GM12865 (cell line): Measurements from ENCODE around the gene ADARB2.

Source experiments
- DNase-seq: peaks from one replicate; pipeline ENCODE4 v3.0.0; 2010; ENCODE audit warnings: low read depth
- H3K4me3 ChIP-seq: 2 replicates; pipeline ENCODE4 v1.5.1; 2011; ENCODE audit warnings: mild to moderate bottlenecking, low read depth, low read length, control low read depth
- CTCF ChIP-seq: IDR thresholded peaks from 2 replicates; pipeline ENCODE4 v1.5.1; 2011; ENCODE audit warnings: low read length, control low read depth, low read depth, inconsistent platforms; ENCODE audit not compliant: insufficient read depth; ENCODE audit errors: missing control alignments

Gene ADARB2

GRCh38 chr10:1299041-1299726, 438.1 kb downstream of the ADARB2 start:
- H3K4me3 ChIP-seq = no peak overlapping the region
- TF ChIP-seq CTCF = no peak
- DNase-seq = no peak

DNA sequence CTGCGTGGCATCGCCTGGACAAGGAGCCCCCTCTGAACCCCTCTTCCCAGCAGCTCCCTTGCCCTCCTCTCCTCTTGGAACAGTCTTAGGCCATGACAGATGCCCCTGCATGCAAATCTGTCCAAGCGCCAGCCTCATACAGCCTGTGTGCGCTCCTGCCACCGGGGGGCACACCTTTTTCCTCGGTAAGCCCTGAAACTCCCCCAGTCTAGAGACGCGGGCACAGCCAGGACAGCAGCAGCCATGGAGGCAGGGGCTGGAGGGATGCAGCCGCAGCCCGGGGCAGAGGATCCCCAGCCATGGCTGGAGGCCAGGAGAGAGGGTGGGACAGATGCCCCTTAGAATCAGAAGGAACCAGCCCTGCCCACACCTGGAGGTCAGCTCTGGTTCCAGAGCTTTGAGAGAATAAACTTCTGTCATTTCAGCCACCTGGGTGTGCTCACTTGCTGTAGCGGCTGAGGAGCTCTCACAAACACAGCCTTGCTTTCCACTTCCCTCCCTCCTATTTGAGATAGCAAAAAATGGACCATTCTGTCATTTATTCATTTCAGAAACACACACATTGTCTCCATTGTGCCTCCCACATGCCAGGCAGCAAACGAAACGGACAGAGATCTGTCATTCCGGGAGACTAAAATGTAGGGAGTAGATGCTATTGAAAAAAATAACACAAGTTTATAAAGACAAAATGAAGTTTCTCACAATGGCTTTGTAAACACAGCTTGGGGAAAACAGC, 439.6 kb downstream of the ADARB2 start:
- TF ChIP-seq CTCF = no peak
- no peak for DNase-seq

DNA sequence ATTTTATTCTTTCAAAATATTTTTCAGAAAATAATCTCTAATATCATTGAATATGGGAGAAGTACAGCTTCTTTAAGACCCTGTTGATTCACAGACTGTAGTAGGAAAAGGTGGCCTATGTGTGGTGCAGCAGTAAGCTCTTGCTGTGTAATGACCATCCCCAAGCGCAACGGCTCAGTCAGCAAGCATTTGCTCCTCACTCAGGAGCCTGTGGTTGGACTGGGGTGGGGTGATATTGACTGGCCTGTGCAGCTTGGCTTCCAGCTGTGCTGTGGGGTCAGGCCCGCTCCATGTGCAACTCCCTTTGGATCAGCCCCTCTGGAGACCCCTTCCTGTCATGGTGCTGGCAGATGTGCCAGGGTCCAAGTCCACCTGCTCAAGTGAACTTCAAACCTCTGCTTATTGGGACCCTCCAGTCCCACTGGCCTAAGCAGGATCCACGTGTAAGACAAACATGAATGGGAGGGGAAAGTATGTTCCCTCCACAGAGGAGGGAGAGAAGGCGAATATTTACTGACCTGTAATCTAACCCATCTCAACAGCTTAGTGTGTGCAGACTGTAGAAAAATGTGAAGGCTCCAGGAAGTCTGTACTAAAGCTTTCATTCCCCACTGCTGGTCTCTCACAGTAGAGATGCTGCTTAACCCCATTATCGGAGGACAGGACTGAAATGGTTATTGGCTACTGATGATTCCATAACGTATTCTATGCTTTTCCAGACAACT, 441.4 kb downstream of the ADARB2 start:
- TF ChIP-seq CTCF = no peak
- H3K4me3 ChIP-seq = no peak overlapping the region
- no peak for DNase-seq

More for the DNA sequence above, 439.6 kb downstream of the ADARB2 start:
- H3K4me3 ChIP-seq = no peak overlapping the region

DNA sequence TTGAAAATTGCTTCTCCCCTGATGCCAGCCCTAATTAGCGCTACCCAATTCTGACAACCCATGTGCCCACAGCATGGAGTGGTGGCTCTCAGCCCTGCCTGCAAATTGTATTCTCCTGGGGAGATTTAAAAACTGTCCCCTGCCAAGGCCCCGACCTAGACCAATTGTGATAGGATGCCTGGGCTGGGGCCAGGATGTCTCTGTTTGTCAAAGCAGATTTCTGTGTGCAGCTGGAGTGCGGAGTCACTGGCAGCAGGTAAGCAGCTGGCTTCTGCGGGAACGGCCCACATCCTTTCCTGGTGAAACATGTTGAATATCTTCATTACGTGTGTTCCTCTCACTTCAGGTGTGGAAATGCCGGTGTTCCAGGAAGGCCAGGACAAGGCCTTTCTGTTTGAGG, 442.6 kb downstream of the ADARB2 start:
- H3K4me3 ChIP-seq = no peak overlapping the region
- TF ChIP-seq CTCF = no peak
- DNase-seq = no peak

GRCh38 chr10:1293636-1294435, 443.5 kb downstream of the ADARB2 start:
- DNase-seq = no peak
- H3K4me3 ChIP-seq = no peak overlapping the region
- TF ChIP-seq CTCF = no peak

GRCh38 chr10:1293157-1293556, 444.2 kb downstream of the ADARB2 start:
- TF ChIP-seq CTCF = no peak
- DNase-seq = no peak
- no peak overlapping the region for H3K4me3 ChIP-seq
